Body of pancreas (tissue), 4 donors: ENCODE results near the gene COG8. TPM values are rescaled to one million over a fixed set of nuclear protein-coding genes. Genes with fewer than 3 reads are reported as not detected.

ENCODE experiments used
- ATAC-seq: fragments of 150-250 bp; one replicate; pipeline ENCODE4 v1.9.1; 2016
- DNase-seq, 4 donors: peaks; one replicate each; pipeline ENCODE4 v3.0.0-alpha.2; 2019
- H3K27ac ChIP-seq, 4 donors: fragments of 200-600 bp; sonication (generic); 1 replicate in 3 of 4; 2 replicates in 1 of 4; pipeline versions ENCODE4 v1.5.1 to v1.6.1; 2016 to 2019; ENCODE audit warnings: mild to moderate bottlenecking in 1 of 4, mixed read lengths in 1 of 4, moderate library complexity in 1 of 4
- H3K27me3 ChIP-seq, 2 donors: fragments of 200-600 bp; sonication (generic); one replicate each; pipeline ENCODE4 v1.6.0; 2016; ENCODE audit warnings: mild to moderate bottlenecking in 1 of 2
- H3K36me3 ChIP-seq, 2 donors: fragments of 200-600 bp; sonication (generic); replicated peaks in 1 of 2; 2 replicates each; pipeline ENCODE4 v1.5.1; 2016; ENCODE audit warnings: low read depth in 2 of 2; ENCODE audit not compliant: insufficient read depth in 1 of 2
- H3K4me1 ChIP-seq: fragments of 200-600 bp; sonication (generic); one replicate; pipeline ENCODE4 v1.6.0; 2016
- H3K4me3 ChIP-seq, 2 donors: fragments of 200-600 bp; sonication (generic); 1 replicate in 1 of 2; 2 replicates in 1 of 2; pipeline ENCODE4 v1.5.1; 2016 to 2019
- H3K9me3 ChIP-seq, 3 donors: fragments of 200-600 bp; sonication (generic); 1 replicate in 2 of 3; 2 replicates in 1 of 3; pipeline ENCODE4 v1.5.1; 2016
- POLR2A ChIP-seq, 3 donors: fragments of 450-650 bp; IDR thresholded peaks; one replicate each; pipeline ENCODE4 v1.6.1; 2016; ENCODE audit warnings: antibody characterized with exemption in 3 of 3, mild to moderate bottlenecking in 2 of 3
- WGBS, 2 donors: methylation state at CpG; one replicate each; pipeline ENCODE4 v1.1.5; 2017; 5-methylcytosine and 5-hydroxymethylcytosine counted together
- intact Hi-C: fragments of 100-400 bp; cut with DNase I; formaldehyde crosslinking; loops from one replicate; pipeline ENCODE4 v1.15.1; 2023
- total RNA-seq, 2 donors: library from RNA; depleted of rRNA; stranded (reverse); fragments of >200 nt; gene quantifications; one replicate each; pipeline ENCODE4 v1.1.0, GENCODE V29; 2016
- TF ChIP-seq, protein P1 (sequence below), 7 experiments: fragments of 450-650 bp in 4 of 7; fragments of 200-600 bp in 3 of 7; sonication (generic) in 3 of 7; IDR thresholded peaks; one replicate each; pipeline ENCODE4 v1.5.1; 2016 to 2019; ENCODE audit warnings: antibody characterized with exemption in 7 of 7

COG8 gene
- total RNA-seq, 2 donors from 2014 or later = 39.4 to 46.8 TPM

DNA sequence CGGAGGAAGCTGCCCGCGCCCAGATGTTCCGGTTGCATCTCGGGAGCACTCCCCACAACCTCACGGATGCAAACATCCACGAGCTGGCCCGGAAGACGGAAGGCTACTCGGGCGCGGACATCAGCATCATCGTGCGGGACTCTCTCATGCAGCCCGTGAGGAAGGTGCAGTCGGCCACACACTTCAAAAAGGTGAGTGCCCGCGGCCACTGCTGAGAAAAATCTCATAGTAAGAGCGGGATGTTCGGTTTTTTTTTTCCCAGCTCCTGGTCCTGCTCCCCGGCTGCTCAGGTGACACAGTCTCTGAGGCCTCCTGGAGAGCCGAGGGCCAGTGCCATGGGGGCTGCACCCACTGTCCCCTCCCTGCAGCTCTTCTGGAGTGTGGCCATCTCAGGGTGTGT lies 18.3 kb downstream of the COG8 start:
- no peaks in the 10 kb centered on the region for H3K27me3 ChIP-seq
- 90 to 92% methylated on average over 21 of the region's 22 CpGs for WGBS, 2 donors
- intact Hi-C loops = no loop called here
- H3K36me3 ChIP-seq = peaks cover 22 to 36% of the 10 kb centered on the region in 2 donors
- no peak overlapping the region for H3K4me3 ChIP-seq
- ATAC-seq (no peak), DNase-seq (peak in 1 of 4 donors; percentile 1)
- H3K27ac ChIP-seq = no peak overlapping the region
- peaks cover 42% of the 10 kb centered on the region for H3K4me1 ChIP-seq
- no peak for TF ChIP-seq POLR2A (IDR thresholded peaks at IDR 0.05)
- TF ChIP-seq, protein P1, sequence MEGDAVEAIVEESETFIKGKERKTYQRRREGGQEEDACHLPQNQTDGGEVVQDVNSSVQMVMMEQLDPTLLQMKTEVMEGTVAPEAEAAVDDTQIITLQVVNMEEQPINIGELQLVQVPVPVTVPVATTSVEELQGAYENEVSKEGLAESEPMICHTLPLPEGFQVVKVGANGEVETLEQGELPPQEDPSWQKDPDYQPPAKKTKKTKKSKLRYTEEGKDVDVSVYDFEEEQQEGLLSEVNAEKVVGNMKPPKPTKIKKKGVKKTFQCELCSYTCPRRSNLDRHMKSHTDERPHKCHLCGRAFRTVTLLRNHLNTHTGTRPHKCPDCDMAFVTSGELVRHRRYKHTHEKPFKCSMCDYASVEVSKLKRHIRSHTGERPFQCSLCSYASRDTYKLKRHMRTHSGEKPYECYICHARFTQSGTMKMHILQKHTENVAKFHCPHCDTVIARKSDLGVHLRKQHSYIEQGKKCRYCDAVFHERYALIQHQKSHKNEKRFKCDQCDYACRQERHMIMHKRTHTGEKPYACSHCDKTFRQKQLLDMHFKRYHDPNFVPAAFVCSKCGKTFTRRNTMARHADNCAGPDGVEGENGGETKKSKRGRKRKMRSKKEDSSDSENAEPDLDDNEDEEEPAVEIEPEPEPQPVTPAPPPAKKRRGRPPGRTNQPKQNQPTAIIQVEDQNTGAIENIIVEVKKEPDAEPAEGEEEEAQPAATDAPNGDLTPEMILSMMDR (IDR thresholded peaks at IDR 0.05) = no peak
- H3K9me3 ChIP-seq = no peaks in the 10 kb centered on the region

DNA sequence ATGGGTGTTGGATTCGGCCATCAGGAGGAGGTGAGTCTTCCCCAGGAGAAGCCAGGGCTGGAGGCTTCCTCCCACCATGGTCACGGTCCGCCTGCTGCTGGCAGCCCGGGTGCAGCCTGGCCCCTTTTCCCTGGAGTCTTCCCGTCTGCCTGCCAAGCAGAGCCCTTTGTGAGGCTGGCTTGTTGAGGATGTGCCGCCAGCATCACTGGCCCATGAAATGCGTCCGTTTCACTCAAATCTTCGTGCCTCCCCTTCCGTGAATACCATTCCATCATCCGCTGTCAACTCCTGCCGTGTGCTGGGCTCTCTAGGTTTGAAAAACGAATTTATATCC lies 18.7 kb downstream of the COG8 start:
- TF ChIP-seq, protein P1 (IDR thresholded peaks at IDR 0.05) = no peak
- TF ChIP-seq POLR2A (IDR thresholded peaks at IDR 0.05) = no peak
- intact Hi-C loops = no loop called here
- Histone ChIP-seq H3K36me3 (peaks cover 22 to 38% of the 10 kb centered on the region in 2 donors), H3K27ac (no peak overlapping the region), H3K4me1 (peaks cover 42% of the 10 kb centered on the region), H3K27me3 (no peaks in the 10 kb centered on the region), H3K9me3 (no peaks in the 10 kb centered on the region), H3K4me3 (no peak overlapping the region)
- WGBS, 2 donors = 90% methylated on average over 13 of the region's 13 CpGs
- ATAC-seq (no peak), DNase-seq (peak in 1 of 4 donors; percentile 1)

DNA sequence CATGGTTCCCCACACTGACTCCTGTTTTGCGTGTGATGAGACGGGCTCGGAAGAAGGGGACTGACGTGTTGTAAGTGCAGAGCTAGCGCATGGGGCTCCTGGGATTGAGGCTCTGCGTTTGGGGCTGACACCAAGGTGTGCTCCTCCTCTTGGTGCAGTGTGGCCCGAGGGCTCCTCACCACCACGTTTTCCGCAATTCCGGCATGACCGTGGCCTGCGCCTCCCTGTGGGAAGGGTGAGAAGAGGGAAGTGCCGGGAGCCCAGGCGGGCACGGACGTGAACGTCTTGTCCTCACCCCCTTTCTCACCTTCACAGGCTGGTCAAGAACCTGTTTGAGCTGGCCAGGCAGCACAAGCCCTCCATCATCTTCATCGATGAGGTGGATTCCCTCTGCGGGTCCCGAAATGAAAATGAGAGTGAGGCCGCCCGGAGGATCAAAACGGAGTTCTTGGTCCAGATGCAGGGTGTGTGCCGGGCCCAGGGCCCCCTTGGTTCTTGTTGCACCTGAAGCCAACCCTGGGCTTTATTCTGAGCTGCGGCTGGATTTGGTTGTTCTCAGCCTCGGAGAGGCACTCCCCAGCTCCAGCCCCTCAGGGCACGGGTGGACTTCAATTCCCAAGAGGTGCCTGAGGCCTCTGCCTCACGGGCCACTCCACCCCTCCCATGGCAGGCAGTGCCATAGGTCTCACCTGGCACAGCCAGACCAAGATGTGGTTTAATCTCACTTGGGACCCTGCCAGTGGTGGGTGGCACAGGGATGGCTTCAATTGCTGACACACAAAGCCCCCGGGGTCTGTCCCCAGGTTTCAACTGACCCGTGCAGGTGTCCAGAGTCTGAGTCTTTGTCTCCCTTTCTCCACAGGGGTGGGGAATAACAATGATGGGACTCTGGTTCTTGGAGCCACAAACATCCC lies 19.3 kb downstream of the COG8 start:
- H3K9me3 ChIP-seq = no peaks in the 10 kb centered on the region
- H3K27ac ChIP-seq = no peak overlapping the region
- peaks cover 43% of the 10 kb centered on the region for H3K4me1 ChIP-seq
- H3K36me3 ChIP-seq = peaks cover 22 to 38% of the 10 kb centered on the region in 2 donors
- no peaks in the 10 kb centered on the region for H3K27me3 ChIP-seq
- intact Hi-C loops = no loop called here
- DNase-seq = peak in 1 of 4 donors; percentile 2
- H3K4me3 ChIP-seq = no peak overlapping the region
- ATAC-seq = no peak
- TF ChIP-seq POLR2A (IDR thresholded peaks at IDR 0.05) = no peak
- TF ChIP-seq, protein P1 (IDR thresholded peaks at IDR 0.05) = no peak
- 91 to 92% methylated on average over 26 to 30 of the region's 30 CpGs for WGBS, 2 donors

DNA sequence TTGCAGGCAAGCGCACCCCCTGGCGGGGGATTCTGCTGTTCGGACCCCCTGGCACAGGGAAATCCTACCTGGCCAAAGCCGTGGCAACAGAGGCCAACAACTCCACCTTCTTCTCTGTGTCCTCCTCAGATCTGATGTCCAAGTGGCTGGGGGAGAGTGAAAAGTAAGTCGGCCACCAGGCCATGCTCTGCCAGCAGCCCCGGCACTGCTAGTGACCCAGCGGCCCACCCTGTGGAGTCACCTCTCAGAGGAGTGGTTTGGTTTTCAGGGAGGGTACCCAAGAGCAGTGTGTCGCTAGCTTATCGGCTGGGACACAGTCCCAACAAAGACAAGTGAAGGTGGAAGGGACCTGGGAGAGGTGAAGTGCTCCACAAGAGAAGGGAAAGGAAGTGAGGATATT lies 20.0 kb downstream of the COG8 start:
- peaks cover 22 to 38% of the 10 kb centered on the region in 2 donors for H3K36me3 ChIP-seq
- peak overlapping the region in 1 of 4 donors; percentile 88 for H3K27ac ChIP-seq
- H3K27me3 ChIP-seq = no peaks in the 10 kb centered on the region
- intact Hi-C loops = no loop called here
- no peak overlapping the region for H3K4me3 ChIP-seq
- H3K4me1 ChIP-seq = peaks cover 43% of the 10 kb centered on the region
- TF ChIP-seq, protein P1 (IDR thresholded peaks at IDR 0.05) = no peak
- no peak for TF ChIP-seq POLR2A (IDR thresholded peaks at IDR 0.05)
- WGBS, 2 donors = 91 to 94% methylated on average over 7 to 9 of the region's 9 CpGs
- ATAC-seq (no peak), DNase-seq (no peak)
- H3K9me3 ChIP-seq = no peaks in the 10 kb centered on the region
